ENCODE results near the gene GASK1B. TPM values are rescaled to one million over a fixed set of nuclear protein-coding genes. Genes with fewer than 3 reads are reported as not detected.
A peak's percentile ranks its signal among the peaks of the same experiment; 100 is the strongest.

The GASK1B gene
- total and polyA plus RNA-seq, 2 of the 13 experiments (the other 11 are each of a cell fraction or from before 2014, with no cell fraction given), result 29.1 to 40.4 TPM

DNA sequence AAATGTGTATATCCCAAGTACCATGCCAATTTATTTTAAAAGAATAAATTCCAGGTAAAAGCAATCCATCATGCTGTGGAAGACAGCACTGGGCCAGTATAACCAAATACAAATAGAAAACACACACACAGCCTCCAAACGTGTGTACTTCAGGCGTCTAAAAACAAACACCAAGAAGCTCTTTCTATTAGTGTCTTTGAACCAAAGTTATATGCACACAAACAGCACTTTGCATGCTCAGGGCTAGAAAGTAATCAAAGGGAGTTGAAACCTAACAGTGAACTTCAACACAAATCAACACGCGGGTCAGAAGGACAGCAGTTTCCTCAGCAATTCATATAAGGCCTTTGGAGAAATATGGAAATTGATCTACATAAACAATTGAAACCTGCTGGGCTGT, 15.4 kb downstream of the GASK1B start (continued):
- TF ChIP-seq NR2F1 (CRISPR knock-in tag; IDR thresholded peaks at IDR 0.05) (peak in 1 of 2 experiments; percentile 53; a peak in 1 of 4 replicates), ZNF329 (CRISPR knock-in tag; IDR thresholded peaks at IDR 0.05; ENCODE audit: low read depth) (no peak), SAP130 (CRISPR knock-in tag; IDR thresholded peaks at IDR 0.05; ENCODE audit: low read depth) (peak; percentile 43; the same call in 1 of the 2 replicates), FUBP1 (CRISPR knock-in tag; IDR thresholded peaks at IDR 0.05; ENCODE audit: borderline replicate concordance) (no peak), ZNF891 (CRISPR knock-in tag; IDR thresholded peaks at IDR 0.05) (no peak), ZNF562 (CRISPR knock-in tag; IDR thresholded peaks at IDR 0.05; ENCODE audit: borderline replicate concordance) (no peak), SOX5 (CRISPR knock-in tag; IDR thresholded peaks at IDR 0.05; ENCODE audit: borderline replicate concordance) (peak; percentile 65; the same call in 1 of the 2 replicates), STAT5B (CRISPR knock-in tag; IDR thresholded peaks at IDR 0.05) (no peak), SKI (IDR thresholded peaks at IDR 0.05; ENCODE audit: partially characterized antibody) (peak; percentile 31), TBX3 (IDR thresholded peaks at IDR 0.05; ENCODE audit: borderline replicate concordance) (peak; percentile 90), FOXJ3 (CRISPR knock-in tag; IDR thresholded peaks at IDR 0.05; ENCODE audit: borderline replicate concordance) (no peak; the same call in 1 of the 2 replicates), SALL1 (CRISPR knock-in tag; IDR thresholded peaks at IDR 0.05) (peak; percentile 38; the same call in 1 of the 2 replicates), ZNF747 (CRISPR knock-in tag; IDR thresholded peaks at IDR 0.05; ENCODE audit: borderline replicate concordance) (no peak), ZNF136 (CRISPR knock-in tag; IDR thresholded peaks at IDR 0.05; ENCODE audit: low read depth) (no peak), FOXA3 (CRISPR knock-in tag; IDR thresholded peaks at IDR 0.05) (peak; percentile 77), NR2F6 (IDR thresholded peaks at IDR 0.05) (0 out of 2 replicates have a peak, but pooled peaks have one; percentile 20), NR2F6 (CRISPR knock-in tag; IDR thresholded peaks at IDR 0.05) (no peak), NFIC (IDR thresholded peaks at IDR 0.05; ENCODE audit: low read length) (peak; percentile 48; the same call in 1 of the 2 replicates), HOXA5 (CRISPR knock-in tag; IDR thresholded peaks at IDR 0.05) (peak; percentile 45; the same call in 1 of the 2 replicates), ZBTB25 (CRISPR knock-in tag; IDR thresholded peaks at IDR 0.05) (no peak), FOXA1 (IDR thresholded peaks at IDR 0.05) (0 out of 2 replicates have a peak, but pooled peaks have one; percentile 11), FOXA1 (CRISPR knock-in tag; IDR thresholded peaks at IDR 0.05) (0 out of 2 replicates have a peak, but pooled peaks have one; percentile 3)
- TF ChIP-seq, protein P1, sequence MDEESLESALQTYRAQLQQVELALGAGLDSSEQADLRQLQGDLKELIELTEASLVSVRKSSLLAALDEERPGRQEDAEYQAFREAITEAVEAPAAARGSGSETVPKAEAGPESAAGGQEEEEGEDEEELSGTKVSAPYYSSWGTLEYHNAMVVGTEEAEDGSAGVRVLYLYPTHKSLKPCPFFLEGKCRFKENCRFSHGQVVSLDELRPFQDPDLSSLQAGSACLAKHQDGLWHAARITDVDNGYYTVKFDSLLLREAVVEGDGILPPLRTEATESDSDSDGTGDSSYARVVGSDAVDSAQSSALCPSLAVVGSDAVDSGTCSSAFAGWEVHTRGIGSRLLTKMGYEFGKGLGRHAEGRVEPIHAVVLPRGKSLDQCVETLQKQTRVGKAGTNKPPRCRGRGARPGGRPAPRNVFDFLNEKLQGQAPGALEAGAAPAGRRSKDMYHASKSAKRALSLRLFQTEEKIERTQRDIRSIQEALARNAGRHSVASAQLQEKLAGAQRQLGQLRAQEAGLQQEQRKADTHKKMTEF (CRISPR knock-in tag; IDR thresholded peaks at IDR 0.05), result peak; percentile 42; the same call in 1 of the 2 replicates
